NT2/D1 (cell line): ENCODE data around the gene ARL6IP4.

Source experiments
- SUZ12 ChIP-seq: IDR thresholded peaks from 2 replicates; pipeline ENCODE4 v1.6.1; 2011; ENCODE audit not compliant: insufficient read length, insufficient read depth; ENCODE audit errors: extremely low read depth
- YY1 ChIP-seq: IDR thresholded peaks from 2 replicates; pipeline ENCODE4 v1.6.1; 2011; ENCODE audit not compliant: insufficient read length, insufficient read depth

DNA sequence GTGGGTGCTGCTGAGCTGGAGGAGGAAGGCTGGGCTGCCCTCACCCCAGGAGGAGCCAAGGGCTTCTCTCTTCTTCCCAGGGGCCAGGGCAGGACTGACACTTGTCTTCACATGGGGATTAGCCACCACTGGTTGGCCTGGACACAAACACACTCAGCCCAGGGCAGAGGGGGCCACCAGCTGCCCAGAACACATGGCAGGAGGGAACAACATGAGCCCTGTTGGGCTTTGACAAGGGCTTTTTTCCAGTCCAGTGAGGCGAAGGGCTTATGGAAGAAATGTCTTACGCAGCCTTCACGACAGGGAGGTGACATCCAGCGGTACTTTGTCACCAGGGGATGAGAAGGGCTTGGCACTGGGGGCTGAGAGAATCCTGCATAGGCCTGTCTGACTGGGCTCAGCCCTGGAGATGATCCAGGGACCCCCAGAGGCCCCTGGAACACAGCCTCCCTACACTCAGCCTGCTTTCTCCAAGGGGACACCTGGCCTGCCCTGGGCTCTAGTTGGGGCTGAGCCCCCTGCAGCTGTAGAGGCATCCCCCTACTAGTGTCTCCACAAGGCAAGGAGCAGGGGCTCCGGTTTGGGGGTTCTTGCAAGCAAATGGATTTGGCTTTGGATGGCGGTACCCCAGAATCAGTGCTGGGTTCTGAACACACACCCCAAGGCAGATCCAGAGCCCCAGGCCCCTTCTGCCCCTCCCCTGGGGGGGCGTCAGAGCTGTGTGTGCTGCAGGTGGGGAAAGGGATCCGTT lies 18.9 kb downstream of the ARL6IP4 start:
- TF ChIP-seq YY1 (no peak), SUZ12 (no peak)
